Tibial nerve (tissue), 4 donors: ENCODE results near the gene AFAP1L2. TPM values are rescaled to one million over a fixed set of nuclear protein-coding genes. Genes with fewer than 3 reads are reported as not detected.

Experiments used
- DNase-seq, 2 donors: peaks; one replicate each; pipeline ENCODE4 v3.0.0-alpha.2; 2019; ENCODE audit warnings: low spot score in 2 of 2
- H3K27ac ChIP-seq, 4 donors: fragments of 200-600 bp; sonication (generic) in 3 of 4; one replicate each; pipeline ENCODE4 v1.5.1; 2017 to 2019; ENCODE audit warnings: mild to moderate bottlenecking in 1 of 4
- H3K27me3 ChIP-seq, 2 donors: fragments of 200-600 bp; sonication (generic) in 1 of 2; one replicate each; pipeline versions ENCODE4 v1.5.1 to v1.6.0; 2017 to 2019
- H3K36me3 ChIP-seq, 3 donors: fragments of 200-600 bp; sonication (generic); one replicate each; pipeline ENCODE4 v1.5.1; 2018 to 2019
- H3K4me1 ChIP-seq, 4 donors: fragments of 200-600 bp; sonication (generic) in 3 of 4; one replicate each; pipeline ENCODE4 v1.5.1; 2017 to 2019
- H3K4me3 ChIP-seq, 4 donors: fragments of 200-600 bp; sonication (generic) in 3 of 4; one replicate each; pipeline ENCODE4 v1.5.1; 2017 to 2019; ENCODE audit warnings: mild to moderate bottlenecking in 1 of 4, moderate library complexity in 1 of 4
- H3K9me3 ChIP-seq, 4 donors: fragments of 200-600 bp; sonication (generic) in 3 of 4; one replicate each; pipeline ENCODE4 v1.5.1; 2017 to 2019
- CTCF ChIP-seq, 5 experiments: fragments of 200-600 bp in 3 of 5; fragments of 450-650 bp in 2 of 5; sonication (generic) in 3 of 5; IDR thresholded peaks; one replicate each; pipeline ENCODE4 v1.5.1; 2016 to 2019; ENCODE audit warnings: antibody characterized with exemption in 5 of 5, mild to moderate bottlenecking in 3 of 5, moderate library complexity in 2 of 5
- EP300 ChIP-seq, 2 donors: sonication (generic); formaldehyde crosslinking; IDR thresholded peaks; one replicate each; pipeline ENCODE4 v1.6.1; 2017; ENCODE audit warnings: antibody characterized with exemption in 2 of 2, mild to moderate bottlenecking in 1 of 2
- POLR2A ChIP-seq, 2 donors: fragments of 450-650 bp; IDR thresholded peaks; one replicate each; pipeline ENCODE4 v1.6.1; 2017; ENCODE audit warnings: antibody characterized with exemption in 2 of 2, mild to moderate bottlenecking in 2 of 2, moderate library complexity in 2 of 2
- WGBS, 2 donors: methylation state at CpG; one replicate each; pipeline ENCODE4 v1.1.5; 2018; 5-methylcytosine and 5-hydroxymethylcytosine counted together
- total RNA-seq, 4 donors: library from RNA; depleted of rRNA; stranded (reverse); fragments of >200 nt; gene quantifications; one replicate each; pipeline ENCODE4 v1.1.0, GENCODE V29; 2016

The AFAP1L2 gene
- total RNA-seq, 4 donors from 2014 or later = 96.3 to 176 (median 127) TPM

- Histone ChIP-seq H3K27ac (peak overlapping the region in 3 of 4 donors; percentile 23 to 62 (median 38)), H3K4me1 (peaks cover 0 to 84% (median 43%) of the 10 kb centered on the region in 4 donors), H3K27me3 (no peaks in the 10 kb centered on the region), H3K9me3 (no peaks in the 10 kb centered on the region), H3K36me3 (peaks cover 0 to 55% (median 0%) of the 10 kb centered on the region in 3 donors), H3K4me3 (no peak overlapping the region)
- 44 to 48% methylated on average over 14 of the region's 14 CpGs for WGBS, 2 donors
- TF ChIP-seq CTCF (IDR thresholded peaks at IDR 0.05) (no peak), POLR2A (IDR thresholded peaks at IDR 0.05) (no peak), EP300 (IDR thresholded peaks at IDR 0.05) (no peak)
- no peak for DNase-seq
Measured at GRCh38 chr10:114332301-114333192, 71.8 kb downstream of the AFAP1L2 start.

DNA sequence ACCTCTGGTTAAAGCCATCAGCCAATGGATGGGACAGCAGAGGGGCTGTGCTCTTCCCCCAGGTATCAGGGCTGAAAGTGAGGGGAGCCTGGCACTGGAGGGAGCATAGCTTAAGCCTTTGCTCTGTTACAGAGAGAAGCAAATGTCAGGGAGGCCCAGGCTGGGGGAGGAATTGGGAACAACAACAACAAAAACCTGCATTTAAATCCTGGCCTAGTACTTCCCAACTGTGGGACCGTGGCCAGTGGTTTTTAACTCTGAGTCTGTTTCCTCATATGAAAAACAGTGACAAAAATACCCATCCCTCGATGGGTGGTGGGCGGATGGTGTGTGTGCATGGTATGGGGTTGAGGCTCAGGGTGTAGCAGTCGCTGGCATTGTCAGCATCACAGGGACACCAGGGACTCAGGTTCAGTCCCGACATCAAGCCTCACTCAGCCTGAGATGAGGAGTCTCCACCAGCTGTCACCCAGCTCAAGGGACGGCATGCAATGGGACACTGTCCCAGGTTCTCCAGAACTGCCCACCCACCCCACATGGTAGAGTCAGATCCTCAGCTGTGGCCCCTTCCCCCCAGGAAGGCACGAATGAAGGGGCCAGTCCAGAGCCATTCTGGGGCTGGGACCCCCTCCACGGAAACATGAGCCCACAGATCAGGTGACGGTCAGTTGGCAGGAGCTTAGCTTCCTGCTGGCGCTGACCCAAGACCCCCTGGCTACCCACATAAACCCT, 74.5 kb downstream of the AFAP1L2 start:
- Histone ChIP-seq H3K36me3 (peaks cover 0 to 59% (median 0%) of the 10 kb centered on the region in 3 donors), H3K27ac (peak overlapping the region in 3 of 4 donors; percentile 36 to 65 (median 64)), H3K4me3 (no peak overlapping the region), H3K27me3 (no peaks in the 10 kb centered on the region), H3K9me3 (no peaks in the 10 kb centered on the region), H3K4me1 (peaks cover 0 to 87% (median 42%) of the 10 kb centered on the region in 4 donors)
- WGBS, 2 donors = 42 to 49% methylated on average over 10 of the region's 10 CpGs
- no peak for DNase-seq
- TF ChIP-seq CTCF (IDR thresholded peaks at IDR 0.05) = no peak
- TF ChIP-seq POLR2A (IDR thresholded peaks at IDR 0.05) = no peak
- no peak for TF ChIP-seq EP300 (IDR thresholded peaks at IDR 0.05)

DNA sequence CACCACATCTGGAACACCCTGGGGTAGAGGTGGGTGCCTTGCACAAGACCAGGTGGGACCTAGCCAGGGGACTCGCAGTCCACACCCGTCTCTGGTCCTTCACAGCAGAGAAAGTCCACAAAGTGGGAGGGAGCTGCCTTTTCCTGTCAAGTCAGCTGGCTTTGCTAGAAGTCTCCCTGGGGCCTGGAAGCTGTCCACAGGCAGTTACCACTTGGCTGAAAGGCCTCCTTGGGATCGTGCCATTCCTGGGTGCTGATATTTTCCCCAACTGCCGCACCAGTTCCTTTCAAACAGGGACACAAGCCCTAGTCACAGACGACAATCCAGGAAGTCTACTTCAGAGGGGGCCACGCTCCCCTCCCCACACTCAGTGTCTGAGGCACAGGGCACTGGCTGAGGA, 75.4 kb downstream of the AFAP1L2 start:
- Histone ChIP-seq H3K9me3 (no peaks in the 10 kb centered on the region), H3K4me3 (no peak overlapping the region), H3K27me3 (no peaks in the 10 kb centered on the region), H3K36me3 (peaks cover 0 to 68% (median 0%) of the 10 kb centered on the region in 3 donors), H3K27ac (peak overlapping the region in 3 of 4 donors; percentile 36 to 65 (median 64)), H3K4me1 (peaks cover 0 to 84% (median 36%) of the 10 kb centered on the region in 4 donors)
- 54 to 70% methylated on average over 2 to 6 of the region's 6 CpGs for WGBS, 2 donors
- DNase-seq = no peak
- no peak for TF ChIP-seq POLR2A (IDR thresholded peaks at IDR 0.05)
- TF ChIP-seq CTCF (IDR thresholded peaks at IDR 0.05) = no peak
- TF ChIP-seq EP300 (IDR thresholded peaks at IDR 0.05) = no peak

DNA sequence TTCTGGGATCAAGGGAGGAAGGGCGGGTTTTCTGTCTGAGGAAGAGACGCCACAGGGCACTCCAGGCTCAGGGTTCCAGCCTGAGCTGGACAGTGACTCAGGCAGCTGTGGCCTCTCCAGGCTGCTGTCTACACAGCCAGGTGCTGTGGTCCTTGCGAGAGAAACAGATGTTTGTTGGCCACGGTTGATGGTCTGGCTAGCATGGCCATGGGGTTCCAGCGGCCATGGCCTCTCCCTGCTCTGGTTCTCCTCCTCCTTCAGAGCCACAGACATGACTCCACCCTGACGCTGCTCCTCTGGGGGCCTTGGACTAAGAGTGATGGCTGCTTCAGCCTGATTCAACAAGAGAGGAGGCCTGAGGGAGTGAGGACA, 75.9 kb downstream of the AFAP1L2 start:
- Histone ChIP-seq H3K27ac (peak overlapping the region in 3 of 4 donors; percentile 36 to 65 (median 64)), H3K9me3 (no peaks in the 10 kb centered on the region), H3K27me3 (no peaks in the 10 kb centered on the region), H3K36me3 (peaks cover 0 to 68% (median 0%) of the 10 kb centered on the region in 3 donors), H3K4me3 (no peak overlapping the region), H3K4me1 (peaks cover 0 to 83% (median 31%) of the 10 kb centered on the region in 4 donors)
- 83 to 95% methylated on average over 4 to 5 of the region's 6 CpGs for WGBS, 2 donors
- TF ChIP-seq CTCF (IDR thresholded peaks at IDR 0.05) = no peak
- TF ChIP-seq POLR2A (IDR thresholded peaks at IDR 0.05) = no peak
- TF ChIP-seq EP300 (IDR thresholded peaks at IDR 0.05) = no peak
- no peak for DNase-seq
